HEK293T (cell line): ENCODE data around the gene SCML1.

Source experiments
- ELF4 ChIP-seq: fragments of 450-650 bp; IDR thresholded peaks from 2 replicates; pipeline ENCODE4 v1.6.1; 2017; ENCODE audit warnings: antibody characterized with exemption
- FOXA1 ChIP-seq: fragments of 450-650 bp; IDR thresholded peaks from 2 replicates; pipeline ENCODE4 v1.6.1; 2016; ENCODE audit warnings: mild to moderate bottlenecking
- FOXK2 ChIP-seq: fragments of 450-650 bp; IDR thresholded peaks from 2 replicates; pipeline ENCODE4 v1.6.1; 2016; ENCODE audit warnings: mild to moderate bottlenecking
- FOXM1 ChIP-seq: fragments of 450-650 bp; IDR thresholded peaks from 2 replicates; pipeline ENCODE4 v1.6.1; 2017; ENCODE audit warnings: mild to moderate bottlenecking, borderline replicate concordance
- PKNOX1 ChIP-seq: fragments of 450-650 bp; IDR thresholded peaks from 2 replicates; pipeline ENCODE4 v1.6.1; 2016
- SP1 ChIP-seq: fragments of 450-650 bp; IDR thresholded peaks from 2 replicates; pipeline ENCODE4 v1.6.1; 2017
- SUZ12 ChIP-seq: fragments of 450-650 bp; IDR thresholded peaks from 2 replicates; pipeline ENCODE4 v1.6.1; 2016; ENCODE audit warnings: mild to moderate bottlenecking
- TARDBP ChIP-seq: fragments of 450-650 bp; IDR thresholded peaks from 2 replicates; pipeline ENCODE4 v1.6.1; 2016

- TF ChIP-seq SUZ12 (no peak), ELF4 (no peak), FOXA1 (no peak), FOXM1 (no peak), TARDBP (no peak), FOXK2 (no peak), SP1 (no peak), PKNOX1 (no peak)
These were observed 65.5 kb downstream of the SCML1 start for GRCh38 chrX:17802756-17803155.
